H1 (cell line): ENCODE measurements around the gene SLC36A2. TPM values are rescaled to one million over a fixed set of nuclear protein-coding genes. Genes with fewer than 3 reads are reported as not detected.

Source experiments
- CTCF ChIA-PET: fragments of 300-600 bp; sonication (Branson Sonifier 250); formaldehyde crosslinking; loops from one replicate; lab custom pipeline; 2021; ENCODE audit not compliant: partially characterized antibody; lab: Charles Lee
- POLR2A ChIA-PET: fragments of 300-600 bp; sonication (Branson Sonifier 250); formaldehyde crosslinking; loops from one replicate; lab custom pipeline; 2021; ENCODE audit warnings: inconsistent platforms; ENCODE audit not compliant: partially characterized antibody; lab: Charles Lee
- DNase-seq, 2 experiments: peaks; one replicate each; pipeline versions ENCODE4 v3.0.0 to v3.0.0-alpha.2; 2010 to 2022; ENCODE audit warnings: low spot score in 2 of 2, low read depth in 1 of 2, mixed read lengths in 1 of 2
- FAIRE-seq: peaks from 2 replicates; lab custom pipeline; 2011; peaks lifted over from hg19 to GRCh38; lab: Jason Lieb, UNC
- H2AFZ ChIP-seq: 2 replicates; pipeline ENCODE4 v1.8.1; 2012; ENCODE audit warnings: low read length, inconsistent platforms
- H2AK5ac ChIP-seq: 2 replicates; pipeline ENCODE4 v1.6.1; 2013; ENCODE audit warnings: low read depth, low read length
- H2BK120ac ChIP-seq: replicated peaks from 2 replicates; pipeline ENCODE3; 2013; ENCODE audit warnings: low read depth, low read length, inconsistent platforms
- H2BK12ac ChIP-seq: 2 replicates; pipeline ENCODE4 v1.6.1; 2013; ENCODE audit warnings: low read depth, low read length
- H2BK15ac ChIP-seq: 2 replicates; pipeline ENCODE4 v1.6.1; 2013; ENCODE audit warnings: low read length
- H2BK20ac ChIP-seq: 2 replicates; pipeline ENCODE4 v1.6.1; 2013; ENCODE audit warnings: low read length
- H2BK5ac ChIP-seq: 2 replicates; pipeline ENCODE4 v1.6.1; 2013; ENCODE audit warnings: low read depth, low read length
- H3K14ac ChIP-seq: 2 replicates; pipeline ENCODE4 v1.6.1; 2013; ENCODE audit warnings: inconsistent platforms; ENCODE audit not compliant: insufficient read length
- H3K18ac ChIP-seq: 2 replicates; pipeline ENCODE4 v1.6.1; 2013; ENCODE audit warnings: low read length; ENCODE audit errors: extremely low read depth
- H3K23ac ChIP-seq: 2 replicates; pipeline ENCODE4 v1.6.1; 2013; ENCODE audit warnings: inconsistent platforms; ENCODE audit not compliant: insufficient read length
- H3K23me2 ChIP-seq: 2 replicates; pipeline ENCODE4 v1.6.1; 2013; ENCODE audit warnings: low read depth, low read length
- H3K27ac ChIP-seq: 2 replicates; pipeline ENCODE4 v1.6.1; 2011; ENCODE audit warnings: low read depth, low read length, inconsistent platforms
- H3K27me3 ChIP-seq, 4 experiments: replicated peaks in 1 of 4; 1 replicate in 1 of 4; 2 replicates in 3 of 4; pipeline versions ENCODE4 v1.6.1 to v1.8.1; 2011 to 2013; ENCODE audit warnings: low read length in 3 of 4, mild to moderate bottlenecking in 3 of 4, inconsistent platforms in 2 of 4, mixed read lengths in 2 of 4, moderate library complexity in 1 of 4; ENCODE audit not compliant: control insufficient read depth in 3 of 4, insufficient read depth in 3 of 4; ENCODE audit errors: extremely low read depth in 1 of 4
- H3K36me3 ChIP-seq, 4 experiments: 2 replicates each; pipeline versions ENCODE4 v1.6.1 to v1.8.1; 2011 to 2013; ENCODE audit warnings: mild to moderate bottlenecking in 4 of 4, low read length in 3 of 4, moderate library complexity in 2 of 4, control low read depth in 1 of 4, inconsistent platforms in 1 of 4; ENCODE audit not compliant: insufficient read depth in 4 of 4, control insufficient read depth in 2 of 4
- H3K4ac ChIP-seq: replicated peaks from 2 replicates; pipeline ENCODE3; 2013; ENCODE audit warnings: low read length, low read depth, mixed read lengths, inconsistent platforms; ENCODE audit not compliant: insufficient read length
- H3K4me1 ChIP-seq, 4 experiments: replicated peaks in 1 of 4; 1 replicate in 1 of 4; 2 replicates in 3 of 4; pipeline versions ENCODE4 v1.6.1 to v1.8.1; 2011 to 2013; ENCODE audit warnings: low read length in 3 of 4, inconsistent platforms in 2 of 4, mixed read lengths in 1 of 4; ENCODE audit not compliant: insufficient read depth in 4 of 4, control insufficient read depth in 3 of 4
- H3K4me2 ChIP-seq, 2 experiments: 2 replicates each; pipeline versions ENCODE4 v1.6.1 to v1.8.1; 2011 to 2013; ENCODE audit warnings: low read depth in 2 of 2, low read length in 2 of 2, control low read depth in 1 of 2, inconsistent platforms in 1 of 2, mild to moderate bottlenecking in 1 of 2; ENCODE audit not compliant: insufficient read depth in 1 of 2
- H3K4me3 ChIP-seq, 4 experiments: fragments of 200-600, 300-600 bp in 1 of 4; sonication (generic), shearing (Covaris generic), sonication (Bioruptor Twin) in 1 of 4; 2 replicates each; pipeline versions ENCODE4 v1.5.1 to v1.8.1; 2011 to 2016; ENCODE audit warnings: low read length in 4 of 4, low read depth in 3 of 4, control low read depth in 2 of 4, inconsistent platforms in 2 of 4, mild to moderate bottlenecking in 2 of 4, mixed read lengths in 1 of 4, moderate library complexity in 1 of 4; ENCODE audit not compliant: insufficient read depth in 2 of 4; ENCODE audit errors: extremely low read depth in 1 of 4
- H3K56ac ChIP-seq: replicated peaks from 2 replicates; pipeline ENCODE3; 2013; ENCODE audit warnings: low read depth, mild to moderate bottlenecking, mixed read lengths, low read length, inconsistent platforms; ENCODE audit not compliant: insufficient read length
- H3K79me1 ChIP-seq: 2 replicates; pipeline ENCODE4 v1.6.1; 2013; ENCODE audit warnings: low read depth, low read length, control low read depth
- H3K79me2 ChIP-seq, 2 experiments: 2 replicates each; pipeline versions ENCODE4 v1.6.1 to v1.8.1; 2012 to 2013; ENCODE audit warnings: low read length in 2 of 2, mild to moderate bottlenecking in 2 of 2, inconsistent platforms in 1 of 2; ENCODE audit not compliant: insufficient read depth in 2 of 2, control insufficient read depth in 1 of 2
- H3K9ac ChIP-seq, 4 experiments: replicated peaks in 1 of 4; 1 replicate in 1 of 4; 2 replicates in 3 of 4; pipeline versions ENCODE4 v1.6.1 to v1.8.1; 2011 to 2013; ENCODE audit warnings: low read depth in 3 of 4, low read length in 3 of 4, control low read depth in 2 of 4, mild to moderate bottlenecking in 2 of 4, moderate library complexity in 2 of 4, inconsistent platforms in 1 of 4; ENCODE audit errors: extremely low read depth in 1 of 4
- H3K9me3 ChIP-seq, 2 experiments: 2 replicates each; pipeline versions ENCODE4 v1.6.1 to v1.8.1; 2012 to 2013; ENCODE audit warnings: mild to moderate bottlenecking in 2 of 2, moderate library complexity in 2 of 2, control low read depth in 1 of 2, inconsistent platforms in 1 of 2, low read depth in 1 of 2, low read length in 1 of 2, mixed read lengths in 1 of 2; ENCODE audit not compliant: insufficient read depth in 2 of 2
- H4K20me1 ChIP-seq, 2 experiments: replicated peaks in 1 of 2; 2 replicates each; pipeline versions ENCODE3 to v1.8.1; 2011 to 2013; ENCODE audit warnings: inconsistent platforms in 2 of 2, low read length in 2 of 2, mild to moderate bottlenecking in 1 of 2; ENCODE audit not compliant: insufficient read depth in 2 of 2, control insufficient read depth in 1 of 2
- H4K5ac ChIP-seq: 2 replicates; pipeline ENCODE4 v1.6.1; 2013; ENCODE audit warnings: low read length, low read depth, mixed read lengths, inconsistent platforms; ENCODE audit not compliant: insufficient read length
- H4K8ac ChIP-seq: 2 replicates; pipeline ENCODE4 v1.8.0; 2013; ENCODE audit warnings: mild to moderate bottlenecking, moderate library complexity, low read length, inconsistent platforms; ENCODE audit not compliant: insufficient read depth; ENCODE audit errors: extremely low read depth
- H4K91ac ChIP-seq: replicated peaks from 2 replicates; pipeline ENCODE3; 2013; ENCODE audit warnings: low read length, mixed read lengths, inconsistent platforms; ENCODE audit not compliant: insufficient read length
- JUN ChIP-seq: IDR thresholded peaks from 2 replicates; pipeline ENCODE4 v1.6.1; 2011; ENCODE audit warnings: low read depth, mild to moderate bottlenecking, improper control_type of control experiment, low read length
- MAX ChIP-seq: IDR thresholded peaks from 2 replicates; pipeline ENCODE4 v1.6.1; 2012; ENCODE audit warnings: inconsistent platforms
- RAD21 ChIP-seq, 2 experiments: IDR thresholded peaks in 1 of 2; conservative IDR thresholded peaks in 1 of 2; 2 replicates each; pipeline ENCODE4 v1.6.1; 2011; ENCODE audit warnings: low read depth in 2 of 2, low read length in 2 of 2, improper control_type of control experiment in 1 of 2, inconsistent platforms in 1 of 2, mild to moderate bottlenecking in 1 of 2, moderate library complexity in 1 of 2
- WGBS, 2 experiments: shearing (Covaris generic) in 1 of 2; methylation state at CpG; one replicate each; pipeline versions ENCODE4 v1.1.6 to v1.1.7; 2013 to 2015; ENCODE audit warnings: low lambda C conversion rate in 2 of 2, mixed read lengths in 2 of 2, inconsistent platforms in 1 of 2, low coverage in 1 of 2, missing lambda C conversion rate in 1 of 2; ENCODE audit not compliant: insufficient replicate concordance in 2 of 2, insufficient coverage in 1 of 2, insufficient read length in 1 of 2; ENCODE audit errors: extremely low coverage in 1 of 2, missing lambda C conversion rate in 1 of 2; 5-methylcytosine and 5-hydroxymethylcytosine counted together
- polyA plus RNA-seq, 7 experiments: library from polyadenylated mRNA; depleted of rRNA in 3 of 7; stranded (reverse) in 5 of 7; unstranded in 2 of 7; fragments of >200 nt in 5 of 7; fragments of 200-250 nt in 2 of 7; gene quantifications; 1 replicate in 5 of 7; 2 replicates in 1 of 7; 4 replicates in 1 of 7; pipeline versions ENCODE4 v1.2.1 to v1.2.3, GENCODE V29; 2011 to 2013; ENCODE audit warnings: missing spikeins in 2 of 7, mixed read lengths in 2 of 7
- total RNA-seq: library from RNA; stranded (reverse); fragmentation: NEBNext Ultra II Directional; extraction: Animal tissue kit (Norgen Biotek cat#: 25700); gene quantifications from 2 replicates; pipeline ENCODE4 v1.2.1, GENCODE V29; 2021
- TF ChIP-seq, protein P1 (sequence below), 3 experiments: IDR thresholded peaks; 1 replicate in 2 of 3; 2 replicates in 1 of 3; pipeline versions ENCODE4 v1.5.1 to v1.6.1; 2011; ENCODE audit warnings: low read length in 3 of 3, mild to moderate bottlenecking in 3 of 3, inconsistent platforms in 2 of 3, low read depth in 1 of 3, moderate library complexity in 1 of 3; ENCODE audit not compliant: insufficient read depth in 1 of 3; ENCODE audit errors: control extremely low read depth in 1 of 3

Gene SLC36A2
- total and polyA plus RNA-seq, 2 of the 8 experiments (the other 6 are each of a cell fraction or from before 2014, with no cell fraction given): 0.30 TPM; not detected in 1

DNA sequence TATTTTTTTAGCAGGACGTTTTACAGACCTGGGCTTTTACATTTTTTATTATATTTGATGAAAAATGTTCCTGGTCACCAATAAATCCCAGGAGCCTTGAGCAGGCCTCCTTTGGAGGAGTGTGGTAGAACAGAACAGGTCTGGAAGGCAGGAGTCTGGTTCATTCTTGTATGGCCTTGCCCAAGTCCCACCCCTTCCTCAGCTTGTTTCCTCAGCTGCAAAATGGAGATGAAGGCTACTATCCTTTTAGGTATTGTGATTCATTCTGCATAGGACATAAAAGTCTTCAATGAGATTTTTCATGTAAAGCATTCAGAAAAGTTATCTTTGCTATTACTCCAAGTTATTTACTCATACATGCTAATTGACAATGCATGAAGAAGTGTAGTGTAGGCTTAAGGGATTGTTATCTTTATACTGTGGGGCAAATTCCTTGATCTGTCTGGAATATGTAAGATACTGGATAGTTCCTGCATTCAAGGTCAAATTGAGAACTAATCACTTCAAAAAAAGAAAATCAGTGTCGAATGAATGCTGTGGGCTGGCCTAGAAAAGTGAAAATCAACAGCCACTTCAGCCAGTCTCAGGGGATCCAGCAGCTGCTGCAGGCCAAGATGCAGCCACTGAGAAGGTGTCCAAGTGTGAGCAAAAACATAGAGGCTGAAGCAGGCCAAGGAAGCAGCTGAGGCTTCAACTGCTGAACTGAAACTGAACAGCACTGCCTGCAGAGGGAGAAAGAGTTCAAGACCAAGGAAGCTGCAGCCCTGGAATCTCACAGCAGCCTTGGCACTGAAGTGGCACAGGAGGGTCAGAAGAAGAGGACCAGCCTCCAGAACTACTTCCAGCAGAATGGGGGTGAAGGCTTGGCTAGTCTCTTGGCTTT lies 28.3 kb downstream of the SLC36A2 start:
- 79% methylated on average over 2 of the region's 2 CpGs; no CpG with 5 or more reads in 1 of the 2 experiments for WGBS, 2 experiments
- no peaks in the 10 kb centered on the region for H3K36me3 ChIP-seq
- no peak overlapping the region for H3K56ac ChIP-seq
- H4K5ac ChIP-seq: no peak overlapping the region
- H3K79me1 ChIP-seq: no peaks in the 10 kb centered on the region
- H3K4me1 ChIP-seq: peaks cover 0 to 2% (median 1%) of the 10 kb centered on the region in 4 experiments; a peak in 3 of 7 replicates
- FAIRE-seq (no peak), DNase-seq (no peak)
- no peak overlapping the region for H3K14ac ChIP-seq
- H3K4me2 ChIP-seq: no peak overlapping the region
- H2BK20ac ChIP-seq: no peak overlapping the region
- no peak overlapping the region for H3K4me3 ChIP-seq
- no peaks in the 10 kb centered on the region; a peak in 1 of 7 replicates for H3K27me3 ChIP-seq
- TF ChIP-seq RAD21 (IDR thresholded peaks at IDR 0.05 in 1 of 2, conservative IDR thresholded peaks at IDR 0.05 in 1 of 2; ENCODE audit: low read depth in 2 of 2, low read length in 2 of 2) (peak; percentile 62 to 77), MAX (no peak), JUN (no peak)
- TF ChIP-seq, protein P1, sequence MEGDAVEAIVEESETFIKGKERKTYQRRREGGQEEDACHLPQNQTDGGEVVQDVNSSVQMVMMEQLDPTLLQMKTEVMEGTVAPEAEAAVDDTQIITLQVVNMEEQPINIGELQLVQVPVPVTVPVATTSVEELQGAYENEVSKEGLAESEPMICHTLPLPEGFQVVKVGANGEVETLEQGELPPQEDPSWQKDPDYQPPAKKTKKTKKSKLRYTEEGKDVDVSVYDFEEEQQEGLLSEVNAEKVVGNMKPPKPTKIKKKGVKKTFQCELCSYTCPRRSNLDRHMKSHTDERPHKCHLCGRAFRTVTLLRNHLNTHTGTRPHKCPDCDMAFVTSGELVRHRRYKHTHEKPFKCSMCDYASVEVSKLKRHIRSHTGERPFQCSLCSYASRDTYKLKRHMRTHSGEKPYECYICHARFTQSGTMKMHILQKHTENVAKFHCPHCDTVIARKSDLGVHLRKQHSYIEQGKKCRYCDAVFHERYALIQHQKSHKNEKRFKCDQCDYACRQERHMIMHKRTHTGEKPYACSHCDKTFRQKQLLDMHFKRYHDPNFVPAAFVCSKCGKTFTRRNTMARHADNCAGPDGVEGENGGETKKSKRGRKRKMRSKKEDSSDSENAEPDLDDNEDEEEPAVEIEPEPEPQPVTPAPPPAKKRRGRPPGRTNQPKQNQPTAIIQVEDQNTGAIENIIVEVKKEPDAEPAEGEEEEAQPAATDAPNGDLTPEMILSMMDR (IDR thresholded peaks at IDR 0.05; ENCODE audit: control extremely low read depth in 1 of 3, insufficient read depth in 1 of 3, low read depth in 1 of 3, low read length in 3 of 3): peak; percentile 48 to 63 (median 55)
- H3K9ac ChIP-seq: no peak overlapping the region
- no peaks in the 10 kb centered on the region for H3K9me3 ChIP-seq
- no peak overlapping the region for H4K91ac ChIP-seq
- no peak overlapping the region for H2AFZ ChIP-seq
- H4K8ac ChIP-seq: no peak overlapping the region; the same call in 1 of the 2 replicates
- no peak overlapping the region for H2BK12ac ChIP-seq
- POLR2A ChIA-PET: no interaction called here
- H3K18ac ChIP-seq: no peak overlapping the region
- CTCF ChIA-PET: interaction anchor here (0.7 to 4.8 kb wide), 14 partner anchors 16 to 401 kb away, joined by 3 to 45 read pairs (median 4); partner anchors contain the start of gene SLC36A3
- no peak overlapping the region; the same call in 1 of the 2 replicates for H2BK5ac ChIP-seq
- no peak overlapping the region for H2AK5ac ChIP-seq
- no peak overlapping the region for H2BK120ac ChIP-seq
- no peak overlapping the region for H2BK15ac ChIP-seq
- no peaks in the 10 kb centered on the region for H4K20me1 ChIP-seq
- H3K23ac ChIP-seq: no peak overlapping the region
- no peaks in the 10 kb centered on the region for H3K23me2 ChIP-seq
- no peak overlapping the region for H3K27ac ChIP-seq
- H3K4ac ChIP-seq: no peak overlapping the region
- H3K79me2 ChIP-seq: no peaks in the 10 kb centered on the region
